ENCODE results near the gene IKZF3.
"Not testable (repeated sequence)": the region's sequence is repeated elsewhere in the genome, so short reads cannot be mapped to it uniquely, and the experiment has no call there.

The IKZF3 gene

DNA sequence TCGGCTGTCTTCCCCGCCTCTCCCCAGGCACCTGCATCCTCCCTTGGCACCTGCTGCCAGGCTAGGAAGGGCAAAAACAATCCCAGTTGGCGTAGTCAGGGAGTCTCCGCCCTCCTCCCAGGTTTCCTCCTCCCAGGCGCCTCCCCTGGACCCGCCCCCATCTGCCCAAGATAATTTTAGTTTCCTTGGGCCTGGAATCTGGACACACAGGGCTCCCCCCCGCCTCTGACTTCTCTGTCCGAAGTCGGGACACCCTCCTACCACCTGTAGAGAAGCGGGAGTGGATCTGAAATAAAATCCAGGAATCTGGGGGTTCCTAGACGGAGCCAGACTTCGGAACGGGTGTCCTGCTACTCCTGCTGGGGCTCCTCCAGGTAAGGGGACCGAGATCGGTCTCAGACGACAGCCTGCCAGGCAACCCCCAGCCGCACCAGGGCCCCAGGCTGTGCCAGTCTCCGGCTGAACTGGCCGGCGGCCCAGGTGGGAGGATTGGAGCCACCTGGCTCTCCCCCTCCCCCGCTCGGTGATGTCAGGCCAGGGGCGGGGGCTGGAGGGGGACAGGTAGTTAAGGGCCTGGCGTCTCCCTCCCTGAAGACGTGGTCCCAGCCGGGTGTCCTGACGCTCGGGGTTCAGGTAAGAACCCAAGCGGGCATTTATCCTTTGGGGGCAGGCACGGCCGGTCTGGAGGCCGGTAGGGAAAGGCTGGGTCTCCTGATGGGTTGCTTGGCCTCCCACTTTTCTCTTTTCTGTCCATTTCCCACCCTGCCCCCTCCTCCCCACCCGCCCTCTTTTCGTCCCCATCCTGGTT, 126.1 kb downstream of the IKZF3 start, which contains the start of gene GRB7:
Gene GRB7 (plus strand): TSS at position 179 of the 808 bp plus-strand sequence. CDS start 4,364 bp downstream, outside the sequence.
- DNase-seq, result peak in 1 of 6 experiments; percentile 8

DNA sequence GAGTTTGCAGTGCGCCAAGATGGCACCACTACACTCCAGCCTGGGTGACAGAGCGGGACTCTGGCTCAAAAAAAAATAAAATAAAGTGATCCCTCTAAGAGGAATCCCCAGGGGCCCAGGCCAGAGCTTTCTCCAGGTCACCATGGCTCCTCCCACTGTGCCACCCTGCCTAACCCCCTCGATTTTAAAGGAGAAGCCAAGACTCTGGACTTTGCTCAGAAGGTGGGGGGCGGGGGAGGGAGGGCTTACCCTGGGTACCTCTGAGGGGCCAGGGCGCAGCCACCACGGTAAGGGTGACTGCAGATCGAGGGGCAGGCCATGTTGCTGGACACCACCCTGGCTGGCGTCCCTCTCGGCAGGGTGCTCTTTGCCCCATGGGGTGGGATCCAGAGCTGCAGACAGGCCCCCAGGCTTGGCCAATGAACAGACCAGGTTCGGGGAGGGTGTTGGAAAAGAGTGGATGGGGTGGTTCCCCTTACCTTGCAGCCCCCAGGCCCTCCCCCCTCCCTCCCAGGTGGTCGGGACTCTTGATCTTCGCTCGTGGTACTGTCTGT, 126.8 kb downstream of the IKZF3 start:
- DNase-seq, result no peak

DNA sequence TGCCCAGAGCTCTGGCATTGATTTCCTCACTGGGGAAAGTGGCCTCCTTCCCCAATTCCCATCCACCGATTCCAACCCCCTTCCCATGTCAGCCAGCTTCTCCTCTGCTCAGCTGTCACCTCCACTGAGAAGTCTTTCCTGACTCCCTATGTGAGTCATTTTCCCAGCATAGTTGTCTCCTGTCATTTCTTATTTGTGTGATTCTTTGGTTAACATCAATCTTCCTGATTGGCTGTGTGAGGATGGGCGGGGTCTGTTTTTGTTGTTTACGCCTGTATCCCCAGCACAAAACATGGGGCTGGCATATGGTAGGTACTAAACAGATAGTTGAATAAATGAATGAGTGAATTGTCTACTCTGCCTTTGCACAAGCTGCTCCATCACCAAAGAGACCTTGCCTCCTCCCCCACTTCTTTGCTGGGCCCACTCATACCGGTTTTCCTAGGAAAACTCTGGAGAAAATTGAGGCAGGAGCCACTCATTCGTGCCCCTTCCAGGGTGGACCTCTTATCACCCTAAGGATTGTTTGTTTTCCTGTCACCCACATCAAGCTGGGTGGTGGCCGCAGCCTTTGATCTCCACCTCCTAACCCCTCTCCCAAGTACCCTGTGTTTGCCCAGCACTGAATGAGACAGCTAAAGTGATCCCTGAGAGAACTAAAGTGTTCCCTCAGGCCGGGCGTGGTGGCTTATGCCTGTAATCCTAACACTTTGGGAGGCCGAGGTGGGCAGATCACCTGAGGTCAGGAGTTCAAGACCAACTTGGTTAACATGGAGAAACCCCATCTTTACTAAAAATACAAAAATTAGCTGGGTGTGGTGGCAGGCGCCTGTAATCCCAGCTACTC, 127.6 kb downstream of the IKZF3 start:
- no peak for DNase-seq

DNA sequence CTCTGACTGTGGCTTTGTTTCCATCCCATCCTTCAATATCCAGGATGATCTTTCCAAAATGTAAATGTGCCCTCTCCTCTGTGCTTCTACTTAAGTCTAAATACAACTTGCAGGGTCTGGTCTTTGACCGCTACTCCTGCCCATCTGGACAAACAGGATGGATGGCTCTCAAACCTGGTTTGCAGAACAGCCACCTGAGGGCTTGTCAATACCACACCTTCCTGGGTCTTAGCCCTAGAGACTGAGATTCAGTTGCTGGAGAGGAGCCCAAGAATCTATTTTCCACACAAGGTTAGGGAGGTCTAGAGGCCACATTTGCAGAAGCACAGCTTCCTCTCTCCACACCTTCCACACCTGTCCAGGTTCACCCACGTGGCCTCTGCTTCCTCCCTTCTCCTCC, 128.2 kb downstream of the IKZF3 start:
- no peak for DNase-seq

DNA sequence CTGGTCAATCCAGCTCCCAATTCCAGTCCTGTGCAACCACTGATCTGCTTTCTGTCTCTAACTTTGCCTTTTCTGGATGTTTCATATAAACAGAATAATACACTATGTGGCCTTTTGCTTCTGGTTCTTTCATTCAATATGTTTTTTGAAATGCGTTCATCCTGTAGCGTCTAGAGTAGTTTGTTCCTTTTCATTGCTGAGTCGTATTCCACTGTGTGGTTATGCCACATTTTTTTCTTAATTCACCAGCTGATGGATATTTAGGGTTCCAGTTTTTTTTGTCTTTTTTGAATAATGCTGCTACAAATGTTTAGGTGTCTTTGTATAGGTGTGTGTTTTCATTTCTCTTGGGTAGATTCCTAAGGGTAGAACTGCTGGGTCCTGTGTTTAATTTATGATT, 131.5 kb downstream of the IKZF3 start:
- no peak for DNase-seq

DNA sequence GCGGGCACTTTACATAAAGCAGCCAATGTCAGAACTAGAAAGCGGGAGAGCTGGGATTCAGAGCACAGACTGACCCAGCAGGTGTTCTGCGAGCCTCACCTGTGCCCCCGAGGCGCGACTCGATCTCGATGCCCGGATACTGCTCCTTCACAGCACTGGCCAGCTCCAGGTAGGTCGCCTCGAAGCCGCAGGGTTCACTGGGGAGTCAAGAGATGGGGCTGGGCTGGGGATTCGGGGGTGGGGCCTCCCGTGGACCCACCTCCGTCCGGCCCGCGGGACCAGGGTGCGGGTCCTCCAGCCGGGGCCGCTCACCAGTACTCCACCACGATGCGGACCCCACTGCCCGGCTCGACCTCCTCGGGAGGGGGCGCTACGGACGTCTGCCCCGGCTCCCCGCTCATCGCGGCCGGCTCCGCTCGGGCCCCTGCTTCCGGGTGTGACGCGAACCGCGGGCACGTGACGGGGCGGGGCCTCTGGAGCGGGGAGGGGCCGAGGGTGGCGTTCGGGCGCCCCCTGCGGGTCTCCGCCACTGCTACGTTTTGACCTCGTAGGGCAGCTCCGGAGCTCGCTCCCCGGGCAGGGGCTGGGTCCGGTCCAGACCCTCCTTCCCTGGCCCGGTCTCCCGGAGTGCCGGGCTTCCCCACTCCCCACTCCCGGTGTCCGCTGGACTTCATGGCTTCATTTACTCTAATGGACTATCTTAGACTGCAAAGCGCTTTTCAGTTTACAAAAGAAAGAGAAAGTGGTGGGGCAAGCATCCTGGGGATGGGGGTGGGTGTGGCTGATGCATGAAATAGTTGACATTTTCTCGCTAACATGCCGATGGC, 133.8 kb downstream of the IKZF3 start, which contains the start of gene MIEN1:
Gene MIEN1 (minus strand): TSS at position 438 of the 827 bp plus-strand sequence. CDS start 37 bp downstream, at position 401.
- peak; percentile 85 to 97 (median 91) for DNase-seq

DNA sequence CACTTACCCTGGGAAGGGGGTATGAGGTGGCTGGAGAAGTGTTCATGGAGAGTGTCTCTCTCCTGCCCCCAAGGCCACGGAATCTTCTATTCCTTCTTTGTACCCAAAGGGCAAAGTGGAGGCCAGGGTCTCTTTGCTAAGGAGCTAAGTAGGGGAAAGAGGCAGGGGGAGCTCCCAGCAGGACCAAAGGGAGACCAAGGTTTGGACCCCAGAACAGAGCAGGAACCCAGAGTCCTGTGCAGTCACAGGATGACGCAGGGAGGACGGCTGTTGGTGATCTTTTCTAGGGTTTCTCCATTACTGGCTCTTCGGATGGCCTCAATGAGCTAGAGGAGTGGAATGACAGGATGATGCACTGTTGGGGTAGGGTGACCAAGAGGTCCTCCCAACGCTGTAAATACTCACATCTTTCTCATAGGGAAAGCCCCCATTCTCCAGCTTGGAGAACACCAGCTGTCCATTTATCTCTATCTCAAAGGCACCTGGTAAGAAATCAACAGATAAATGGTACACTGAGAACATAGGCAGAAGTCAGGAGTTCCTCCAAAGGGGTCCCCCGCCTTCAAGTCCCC, 134.7 kb downstream of the IKZF3 start:
- DNase-seq, result no peak

DNA sequence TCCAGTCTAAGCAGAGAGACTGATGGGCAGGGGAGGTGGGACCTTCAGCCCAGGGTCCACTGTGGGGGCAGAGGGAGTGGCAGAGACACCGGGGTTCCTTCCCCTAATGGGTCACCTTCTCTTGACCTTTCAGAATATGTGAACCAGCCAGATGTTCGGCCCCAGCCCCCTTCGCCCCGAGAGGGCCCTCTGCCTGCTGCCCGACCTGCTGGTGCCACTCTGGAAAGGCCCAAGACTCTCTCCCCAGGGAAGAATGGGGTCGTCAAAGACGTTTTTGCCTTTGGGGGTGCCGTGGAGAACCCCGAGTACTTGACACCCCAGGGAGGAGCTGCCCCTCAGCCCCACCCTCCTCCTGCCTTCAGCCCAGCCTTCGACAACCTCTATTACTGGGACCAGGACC, 136.6 kb downstream of the IKZF3 start:
- no peak for DNase-seq

DNA sequence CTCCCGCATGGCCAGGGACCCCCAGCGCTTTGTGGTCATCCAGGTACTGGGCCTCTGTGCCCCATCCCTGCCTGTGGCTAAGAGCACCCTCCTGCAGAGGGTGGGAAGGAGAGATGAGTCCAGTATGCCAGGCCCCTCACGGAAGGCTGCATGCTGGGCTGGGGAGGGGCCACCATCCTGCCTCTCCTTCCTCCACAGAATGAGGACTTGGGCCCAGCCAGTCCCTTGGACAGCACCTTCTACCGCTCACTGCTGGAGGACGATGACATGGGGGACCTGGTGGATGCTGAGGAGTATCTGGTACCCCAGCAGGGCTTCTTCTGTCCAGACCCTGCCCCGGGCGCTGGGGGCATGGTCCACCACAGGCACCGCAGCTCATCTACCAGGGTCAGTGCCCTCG, 137.5 kb downstream of the IKZF3 start:
- no peak for DNase-seq

DNA sequence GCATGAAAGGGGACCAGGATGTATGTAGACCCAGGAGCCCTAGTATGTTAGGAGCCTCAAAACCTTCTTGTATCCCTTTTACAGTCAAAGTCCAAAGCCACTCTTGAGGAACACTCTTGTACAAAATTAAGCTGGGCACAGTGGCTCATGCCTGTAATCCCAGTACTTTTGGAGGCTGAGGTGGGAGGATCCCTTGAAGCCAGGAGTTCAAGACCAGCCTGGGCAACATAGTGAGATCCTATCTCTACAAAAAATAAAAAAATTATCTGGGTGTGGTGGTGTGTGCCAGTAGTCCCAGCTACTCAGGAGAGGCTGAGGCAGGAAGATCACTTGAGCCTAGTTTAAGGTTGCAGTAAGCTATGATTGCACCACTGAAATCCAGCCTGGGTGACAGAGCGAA, 138.2 kb downstream of the IKZF3 start:
- DNase-seq, result not testable (repeated sequence)

DNA sequence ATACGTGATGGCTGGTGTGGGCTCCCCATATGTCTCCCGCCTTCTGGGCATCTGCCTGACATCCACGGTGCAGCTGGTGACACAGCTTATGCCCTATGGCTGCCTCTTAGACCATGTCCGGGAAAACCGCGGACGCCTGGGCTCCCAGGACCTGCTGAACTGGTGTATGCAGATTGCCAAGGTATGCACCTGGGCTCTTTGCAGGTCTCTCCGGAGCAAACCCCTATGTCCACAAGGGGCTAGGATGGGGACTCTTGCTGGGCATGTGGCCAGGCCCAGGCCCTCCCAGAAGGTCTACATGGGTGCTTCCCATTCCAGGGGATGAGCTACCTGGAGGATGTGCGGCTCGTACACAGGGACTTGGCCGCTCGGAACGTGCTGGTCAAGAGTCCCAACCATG, 139.4 kb downstream of the IKZF3 start:
- no peak for DNase-seq

DNA sequence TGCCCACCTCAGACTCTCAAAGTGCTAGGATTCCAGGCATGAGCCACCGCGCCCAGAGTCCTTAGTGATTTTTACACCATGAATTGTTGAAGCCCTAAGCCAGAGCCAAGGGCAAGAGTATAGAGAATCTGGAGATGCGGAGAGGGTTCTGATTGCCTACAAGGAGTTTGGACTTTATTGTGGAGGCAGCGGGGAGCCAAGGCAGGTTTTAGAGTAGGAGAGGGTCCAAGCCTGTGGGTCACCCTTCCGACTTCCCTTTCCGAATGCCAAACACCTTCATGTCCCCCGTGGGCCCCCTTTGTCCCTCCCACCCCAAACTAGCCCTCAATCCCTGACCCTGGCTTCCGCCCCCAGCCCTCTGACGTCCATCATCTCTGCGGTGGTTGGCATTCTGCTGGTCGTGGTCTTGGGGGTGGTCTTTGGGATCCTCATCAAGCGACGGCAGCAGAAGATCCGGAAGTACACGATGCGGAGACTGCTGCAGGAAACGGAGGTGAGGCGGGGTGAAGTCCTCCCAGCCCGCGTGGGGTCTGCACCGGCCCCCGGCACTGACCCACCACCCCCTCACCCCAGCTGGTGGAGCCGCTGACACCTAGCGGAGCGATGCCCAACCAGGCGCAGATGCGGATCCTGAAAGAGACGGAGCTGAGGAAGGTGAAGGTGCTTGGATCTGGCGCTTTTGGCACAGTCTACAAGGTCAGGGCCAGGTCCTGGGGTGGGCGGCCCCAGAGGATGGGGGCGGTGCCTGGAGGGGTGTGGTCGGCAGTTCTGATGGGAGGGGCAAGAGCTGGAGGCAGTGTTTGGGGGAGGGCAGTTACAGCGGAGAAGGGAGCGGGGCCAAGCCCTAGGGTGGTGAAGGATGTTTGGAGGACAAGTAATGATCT, 140.9 kb downstream of the IKZF3 start:
- DNase-seq, result no peak

DNA sequence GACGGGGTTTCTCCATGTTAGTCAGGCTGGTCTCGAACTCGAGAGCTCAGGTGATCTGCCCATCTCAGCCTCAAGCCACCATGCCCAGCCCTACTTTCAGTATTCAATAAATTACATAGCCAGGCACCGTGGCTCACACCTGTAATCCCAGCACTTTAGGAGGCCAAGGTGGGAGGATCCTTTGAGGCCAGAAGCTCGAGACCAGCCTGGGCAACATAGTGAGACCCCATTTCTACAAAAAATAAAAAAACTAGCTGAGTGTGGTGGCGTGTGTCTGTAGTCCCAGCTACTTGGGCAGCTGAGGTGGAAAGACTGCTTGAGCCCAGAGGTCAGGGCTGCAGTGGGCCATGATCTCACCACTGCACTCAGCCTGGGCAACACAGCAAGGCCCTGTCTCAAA, 142.0 kb downstream of the IKZF3 start:
- no peak for DNase-seq

DNA sequence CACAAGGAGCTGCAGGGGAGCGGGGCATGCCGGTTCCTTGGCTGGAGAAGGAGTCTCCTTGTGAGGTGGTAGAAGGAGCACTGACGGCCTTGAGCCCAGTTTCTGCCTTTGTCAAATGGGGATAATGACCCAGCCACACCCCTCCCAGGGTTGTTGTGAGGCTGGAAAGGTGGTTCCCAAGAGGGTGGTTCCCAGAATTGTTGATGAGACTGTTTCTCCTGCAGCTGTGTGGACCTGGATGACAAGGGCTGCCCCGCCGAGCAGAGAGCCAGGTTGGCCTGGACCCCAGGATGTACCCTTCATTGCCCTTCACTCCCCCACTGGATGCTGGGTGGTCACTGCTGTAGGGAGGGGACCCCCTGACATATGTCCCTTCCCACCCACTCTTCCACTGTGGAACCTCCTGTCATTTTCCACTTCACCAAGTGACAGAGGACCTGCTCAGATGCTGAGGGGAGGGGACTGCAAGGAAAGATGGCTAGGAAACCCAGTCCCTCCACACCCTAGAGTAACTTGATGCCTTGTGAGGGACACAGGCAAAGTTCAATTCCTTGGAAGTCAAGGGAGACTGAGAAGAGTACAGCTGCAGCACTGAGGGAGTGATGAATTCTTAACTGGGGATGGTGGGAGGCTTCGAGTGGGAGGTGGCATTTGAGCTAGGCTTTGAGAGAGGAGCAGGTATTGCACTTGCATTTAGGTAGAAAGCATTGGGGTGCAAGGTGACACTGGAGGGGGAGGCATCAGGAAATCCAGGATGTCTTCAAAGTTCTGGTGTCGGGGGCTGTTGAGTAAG, 144.4 kb downstream of the IKZF3 start:
- no peak for DNase-seq

DNA sequence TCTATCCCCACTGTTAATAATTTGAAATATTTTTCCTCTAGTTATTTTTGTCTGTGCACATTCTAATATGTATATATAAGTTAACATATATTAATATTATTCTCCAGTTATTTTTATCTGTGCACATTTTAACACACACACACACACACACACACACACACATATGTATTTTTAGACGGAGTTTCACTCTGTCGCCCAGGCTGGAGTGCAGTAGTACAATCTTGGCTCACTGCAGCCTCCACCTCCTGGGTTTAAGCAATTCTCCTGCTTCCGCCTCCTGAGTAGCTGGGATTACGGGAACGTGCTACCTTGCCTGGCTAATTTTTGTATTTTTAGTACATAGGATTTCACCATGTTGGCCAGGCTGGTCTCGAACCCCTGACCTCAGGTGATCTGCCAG, 146.5 kb downstream of the IKZF3 start:
- no peak for DNase-seq

DNA sequence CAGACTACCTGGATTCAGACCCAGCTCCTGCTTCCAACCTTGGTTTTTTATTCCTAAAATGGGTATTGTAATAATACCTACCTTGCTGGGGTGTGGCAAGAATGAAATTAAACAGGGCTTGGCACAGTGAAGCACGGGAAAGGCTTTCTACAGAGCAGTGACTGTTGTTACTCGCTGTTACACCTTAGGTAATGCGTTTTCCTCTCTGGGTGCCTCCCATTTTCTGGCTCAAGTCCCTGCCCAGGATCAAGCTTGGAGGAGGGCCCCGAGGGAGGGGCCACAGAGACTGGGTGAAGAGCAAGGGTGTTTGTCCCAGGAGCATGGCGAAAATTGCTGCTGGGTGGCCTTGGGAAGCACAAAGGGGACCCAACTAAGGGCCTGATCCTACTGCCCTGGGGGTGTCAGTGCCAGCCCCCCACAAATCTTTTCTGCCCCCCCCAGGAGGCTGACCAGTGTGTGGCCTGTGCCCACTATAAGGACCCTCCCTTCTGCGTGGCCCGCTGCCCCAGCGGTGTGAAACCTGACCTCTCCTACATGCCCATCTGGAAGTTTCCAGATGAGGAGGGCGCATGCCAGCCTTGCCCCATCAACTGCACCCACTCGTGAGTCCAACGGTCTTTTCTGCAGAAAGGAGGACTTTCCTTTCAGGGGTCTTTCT, 147.1 kb downstream of the IKZF3 start:
- no peak for DNase-seq

DNA sequence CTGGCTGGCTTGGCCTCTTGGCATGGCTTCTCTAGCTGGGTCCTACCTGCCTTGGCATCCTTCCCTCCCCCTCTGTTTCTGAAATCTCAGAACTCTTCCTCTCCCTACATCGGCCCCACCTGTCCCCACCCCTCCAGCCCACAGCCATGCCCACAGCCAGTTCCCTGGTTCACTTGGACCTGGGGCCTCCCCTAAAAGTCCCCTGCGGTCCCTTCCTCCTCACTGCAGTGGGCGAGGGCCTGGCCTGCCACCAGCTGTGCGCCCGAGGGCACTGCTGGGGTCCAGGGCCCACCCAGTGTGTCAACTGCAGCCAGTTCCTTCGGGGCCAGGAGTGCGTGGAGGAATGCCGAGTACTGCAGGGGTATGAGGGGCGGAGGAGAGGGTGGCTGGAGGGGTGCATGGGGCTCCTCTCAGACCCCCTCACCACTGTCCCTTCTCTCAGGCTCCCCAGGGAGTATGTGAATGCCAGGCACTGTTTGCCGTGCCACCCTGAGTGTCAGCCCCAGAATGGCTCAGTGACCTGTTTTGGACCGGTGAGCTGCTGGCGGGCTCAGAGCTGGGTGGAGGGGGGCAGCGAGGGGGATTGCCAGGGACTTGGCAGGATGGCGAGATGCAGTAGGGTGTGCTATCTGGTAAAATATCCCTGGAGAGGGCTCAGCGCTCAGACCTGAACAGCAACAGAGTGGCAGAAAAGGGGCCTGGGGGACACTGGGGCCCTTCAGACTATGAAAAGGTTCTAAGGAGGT, 147.9 kb downstream of the IKZF3 start:
- no peak for DNase-seq

DNA sequence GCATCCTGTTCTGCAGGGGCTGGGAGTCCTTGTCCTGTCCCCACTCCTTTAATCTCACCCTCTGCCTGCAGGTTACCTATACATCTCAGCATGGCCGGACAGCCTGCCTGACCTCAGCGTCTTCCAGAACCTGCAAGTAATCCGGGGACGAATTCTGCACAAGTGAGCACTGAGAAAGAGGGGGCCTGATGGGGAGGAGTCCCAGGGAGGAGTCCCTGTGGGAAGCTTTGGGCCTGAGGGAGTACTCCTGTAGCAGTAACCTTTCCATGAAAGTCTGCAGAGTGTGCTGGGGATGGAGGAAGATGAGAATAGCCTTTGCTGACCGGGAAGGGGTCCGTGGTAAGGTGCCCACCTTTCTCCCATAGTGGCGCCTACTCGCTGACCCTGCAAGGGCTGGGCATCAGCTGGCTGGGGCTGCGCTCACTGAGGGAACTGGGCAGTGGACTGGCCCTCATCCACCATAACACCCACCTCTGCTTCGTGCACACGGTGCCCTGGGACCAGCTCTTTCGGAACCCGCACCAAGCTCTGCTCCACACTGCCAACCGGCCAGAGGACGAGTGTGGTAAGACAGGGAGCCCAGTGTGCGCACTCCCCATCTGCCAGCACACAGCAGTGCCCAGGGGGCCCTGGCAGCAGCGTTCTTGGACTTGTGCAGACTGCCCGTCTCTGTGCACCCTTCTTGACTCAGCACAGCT, 148.6 kb downstream of the IKZF3 start:
- DNase-seq, result no peak
